Uterus (tissue), 2 donors: ENCODE measurements around the gene BAZ2A.
A peak's percentile ranks its signal among the peaks of the same experiment; 100 is the strongest.

Experiments used
- CTCF ChIP-seq, 4 experiments: fragments of 200-600 bp in 2 of 4; fragments of 450-650 bp in 2 of 4; sonication (generic) in 2 of 4; IDR thresholded peaks; one replicate each; pipeline ENCODE4 v1.5.1; 2016 to 2019; ENCODE audit warnings: antibody characterized with exemption in 4 of 4, mild to moderate bottlenecking in 2 of 4, moderate library complexity in 1 of 4
- POLR2A ChIP-seq, 2 donors: fragments of 450-650 bp; IDR thresholded peaks; one replicate each; pipeline ENCODE4 v1.6.1; 2016; ENCODE audit warnings: antibody characterized with exemption in 2 of 2, mild to moderate bottlenecking in 1 of 2, moderate library complexity in 1 of 2

DNA sequence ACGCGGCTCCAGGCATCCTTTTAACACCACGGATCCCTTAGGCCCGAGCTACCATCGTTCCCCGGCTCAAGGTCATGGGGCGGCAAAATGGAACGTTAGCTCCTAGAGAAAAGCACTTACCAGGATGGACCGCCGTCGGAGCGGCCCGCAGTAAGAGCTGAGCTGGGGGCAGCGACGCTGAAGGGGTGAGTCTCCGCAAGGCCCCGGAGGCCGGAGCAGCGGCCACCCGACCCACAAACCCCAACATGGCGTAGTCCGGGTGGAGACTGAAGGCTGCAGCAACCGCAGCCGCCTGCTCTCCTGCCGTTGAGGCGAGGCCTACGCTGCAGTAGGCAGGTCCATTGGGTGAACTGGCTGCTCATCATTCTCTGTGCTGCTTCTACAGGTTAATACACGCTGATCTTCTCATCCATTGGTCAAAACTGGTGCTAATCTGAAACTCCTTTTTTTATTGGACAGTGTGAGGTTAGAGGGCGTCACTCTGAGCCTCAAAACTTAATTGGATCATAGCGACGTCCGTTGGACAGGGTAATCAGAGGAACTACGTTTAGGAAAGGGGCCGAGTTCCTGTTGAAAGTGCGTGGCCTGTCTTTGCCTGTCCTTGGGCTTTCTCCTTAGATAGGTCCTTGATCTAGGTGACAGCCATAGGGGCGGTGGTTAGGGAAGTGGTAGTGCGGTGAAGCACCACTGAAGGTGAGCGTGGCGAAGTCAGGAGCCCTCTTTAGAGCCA, 15.8 kb upstream of the BAZ2A start, which contains the start of gene ATP5F1B:
- TF ChIP-seq CTCF (IDR thresholded peaks at IDR 0.05) (peak in 3 of 4 experiments; percentile 7 to 37 (median 22)), POLR2A (IDR thresholded peaks at IDR 0.05) (peak; percentile 95 to 98)
